Stimulated activated CD8-positive, alpha-beta memory T cell treated with anti-CD3 and anti-CD28 coated beads, Interleukin-15, amount 100 ng/mL, for 4 hours (primary cell): ENCODE data around the gene GREB1.

ENCODE experiments used
- DNase-seq, 2 donors: peaks; one replicate each; pipeline ENCODE4 v3.0.0-alpha.2; 2020; ENCODE audit warnings: low read depth in 2 of 2

Gene GREB1

GRCh38 chr2:11512431-11512830, 21.4 kb upstream of the GREB1 start:
- no peak for DNase-seq

- no peak for DNase-seq
Measured at GRCh38 chr2:11513319-11513718, 20.5 kb upstream of the GREB1 start.

GRCh38 chr2:11514081-11514730, 19.6 kb upstream of the GREB1 start:
- DNase-seq: no peak

- DNase-seq: no peak
Measured at GRCh38 chr2:11514904-11515303, 18.9 kb upstream of the GREB1 start.

- DNase-seq: no peak
Measured at GRCh38 chr2:11515490-11515981, 18.3 kb upstream of the GREB1 start.

GRCh38 chr2:11516984-11517648, 16.7 kb upstream of the GREB1 start:
- no peak for DNase-seq

GRCh38 chr2:11517906-11518305, 15.9 kb upstream of the GREB1 start:
- no peak for DNase-seq

GRCh38 chr2:11520092-11520693, 13.7 kb upstream of the GREB1 start:
- DNase-seq: no peak

- no peak for DNase-seq
Measured at GRCh38 chr2:11521775-11522174, 12.1 kb upstream of the GREB1 start.

- DNase-seq: no peak
Measured at GRCh38 chr2:11524470-11524869, 9.4 kb upstream of the GREB1 start.

GRCh38 chr2:11525762-11526161, 8.1 kb upstream of the GREB1 start:
- DNase-seq: no peak

- DNase-seq: no peak
Measured at GRCh38 chr2:11527001-11527400, 6.8 kb upstream of the GREB1 start.

GRCh38 chr2:11528228-11528627, 5.6 kb upstream of the GREB1 start:
- DNase-seq: no peak

GRCh38 chr2:11530864-11531465, 2.9 kb upstream of the GREB1 start:
- no peak for DNase-seq

GRCh38 chr2:11532416-11533055, 1.3 kb upstream of the GREB1 start:
- no peak for DNase-seq

- DNase-seq: no peak
Measured at GRCh38 chr2:11534071-11534745, 363 bp downstream of the GREB1 start.

- no peak for DNase-seq
Measured at GRCh38 chr2:11534746-11535484, 1.1 kb downstream of the GREB1 start.

- DNase-seq: no peak
Measured at GRCh38 chr2:11535899-11536344, 2.1 kb downstream of the GREB1 start.

GRCh38 chr2:11537951-11538350, 4.1 kb downstream of the GREB1 start:
- no peak for DNase-seq

GRCh38 chr2:11539317-11540147, 5.7 kb downstream of the GREB1 start:
- DNase-seq: no peak
